NK-92 (cell line): ENCODE results near the gene PLK1.

Source experiments
- DNase-seq: peaks from one replicate; lab custom pipeline; 2025; ENCODE audit not compliant: unreplicated experiment; lab: John Stamatoyannopoulos, UW

PLK1 gene

DNA sequence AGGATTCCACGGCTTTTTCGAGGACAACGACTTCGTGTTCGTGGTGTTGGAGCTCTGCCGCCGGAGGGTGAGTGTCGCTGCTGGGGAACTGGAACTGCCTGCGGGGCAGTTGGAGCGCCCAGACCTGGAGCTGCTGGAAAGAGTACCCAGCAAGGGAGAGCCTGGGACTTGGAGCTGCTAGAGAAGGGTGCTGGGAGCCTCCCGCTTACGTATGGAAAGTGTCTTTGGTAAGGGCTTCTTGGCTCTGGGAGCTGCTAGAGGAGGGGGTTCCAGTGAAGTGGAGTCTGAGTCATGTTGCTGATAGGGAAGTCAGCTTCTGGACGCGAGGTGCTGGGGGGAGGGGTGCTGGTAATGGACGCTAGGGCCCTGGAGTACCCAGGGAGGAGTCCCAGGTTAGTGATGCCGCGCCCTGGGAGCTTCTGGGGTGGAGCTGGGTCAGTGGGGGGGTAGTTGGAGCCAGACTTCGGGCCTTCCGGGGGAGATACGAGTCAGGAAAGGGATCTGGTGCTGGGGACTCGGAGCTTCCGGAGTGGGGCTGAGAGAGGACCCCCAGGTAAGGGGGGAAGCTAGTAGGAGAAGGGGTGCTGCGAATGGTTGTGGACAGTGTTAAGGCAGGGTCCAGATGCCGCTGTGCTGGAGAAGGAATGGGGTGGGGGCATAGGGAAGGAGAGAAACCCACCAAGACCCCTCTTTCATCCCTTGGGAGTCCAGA is 741 bp downstream of the PLK1 start:
- no peak for DNase-seq

DNA sequence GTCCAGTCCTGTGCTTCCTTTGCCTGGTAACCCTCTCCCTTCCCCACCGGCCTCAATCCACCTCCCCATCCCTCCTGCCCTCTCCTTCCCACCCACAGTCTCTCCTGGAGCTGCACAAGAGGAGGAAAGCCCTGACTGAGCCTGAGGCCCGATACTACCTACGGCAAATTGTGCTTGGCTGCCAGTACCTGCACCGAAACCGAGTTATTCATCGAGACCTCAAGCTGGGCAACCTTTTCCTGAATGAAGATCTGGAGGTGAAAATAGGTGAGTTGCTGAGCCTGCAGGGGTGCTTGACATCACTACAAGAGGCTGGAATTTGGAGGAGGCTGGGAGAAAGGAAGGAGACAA is 1.3 kb downstream of the PLK1 start:
- DNase-seq = no peak

DNA sequence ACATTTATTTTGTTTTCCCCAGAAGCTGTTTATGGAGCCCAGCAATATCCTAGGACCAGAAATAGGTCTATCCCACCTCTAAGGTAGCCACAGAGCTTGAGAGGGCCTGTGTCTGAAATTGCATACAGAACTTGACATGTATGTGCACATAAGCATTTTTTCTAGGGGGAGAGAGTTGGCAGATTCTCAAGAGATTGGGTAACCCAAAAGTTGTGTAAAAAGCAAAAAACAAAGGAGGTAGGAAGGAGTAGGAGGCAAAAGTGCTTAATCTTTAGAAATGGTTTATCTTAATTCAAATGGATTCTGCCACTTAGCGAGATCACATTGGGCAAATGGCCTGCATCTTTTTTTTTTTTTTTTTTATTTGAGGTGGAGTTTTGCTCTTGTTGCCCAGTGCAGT is 3.5 kb downstream of the PLK1 start:
- DNase-seq = no peak

DNA sequence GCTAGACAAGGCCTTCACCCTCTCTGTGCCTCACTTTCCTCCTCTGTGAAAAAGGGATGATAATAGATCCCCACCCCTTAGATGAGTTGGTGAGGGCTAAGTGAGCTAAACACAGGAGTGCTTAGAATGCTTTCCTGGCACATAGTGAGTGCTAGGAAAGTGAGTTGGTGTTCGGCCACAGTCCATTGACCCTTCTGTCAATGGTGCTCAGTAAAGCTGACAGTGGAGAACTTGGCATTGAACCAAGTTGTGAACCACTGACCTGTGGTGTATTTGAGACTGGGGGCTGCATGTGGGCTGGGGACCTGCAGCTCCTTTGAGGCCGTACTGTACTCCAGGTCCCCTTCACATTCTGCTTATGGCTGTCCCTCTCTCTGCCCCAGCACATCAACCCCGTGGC is 4.8 kb downstream of the PLK1 start:
- DNase-seq = no peak

DNA sequence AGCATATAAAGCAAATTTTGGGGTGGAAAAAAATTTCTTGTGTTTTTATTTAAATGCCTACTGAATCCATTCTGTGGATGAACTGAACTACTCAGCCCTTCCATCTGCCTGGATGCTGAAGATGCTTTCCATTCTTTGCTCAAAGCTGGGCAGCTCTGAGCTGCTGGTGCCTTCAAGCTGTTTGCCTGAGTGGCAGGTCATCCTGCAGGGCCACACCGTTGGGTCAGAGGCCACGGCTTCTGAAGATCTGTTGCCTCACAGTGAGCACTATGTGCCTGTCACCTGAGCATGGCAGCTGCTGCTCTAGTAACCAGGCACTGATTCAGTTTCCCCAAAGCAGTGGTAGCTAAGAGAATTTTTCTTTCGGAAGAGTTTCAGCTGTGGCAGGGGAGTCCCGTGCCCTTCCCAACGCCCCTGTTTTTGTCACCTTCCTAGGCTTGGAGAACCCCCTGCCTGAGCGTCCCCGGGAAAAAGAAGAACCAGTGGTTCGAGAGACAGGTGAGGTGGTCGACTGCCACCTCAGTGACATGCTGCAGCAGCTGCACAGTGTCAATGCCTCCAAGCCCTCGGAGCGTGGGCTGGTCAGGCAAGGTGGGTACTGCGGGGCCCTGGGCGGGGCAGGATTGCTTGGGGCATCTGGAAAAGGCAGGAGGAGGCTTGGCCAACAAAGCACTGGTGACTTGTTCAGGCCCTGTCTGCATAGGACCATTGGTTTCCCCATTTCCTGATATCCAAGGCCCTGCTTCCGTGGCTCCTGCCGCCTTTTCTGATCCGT is 8.5 kb downstream of the PLK1 start:
- DNase-seq = no peak

DNA sequence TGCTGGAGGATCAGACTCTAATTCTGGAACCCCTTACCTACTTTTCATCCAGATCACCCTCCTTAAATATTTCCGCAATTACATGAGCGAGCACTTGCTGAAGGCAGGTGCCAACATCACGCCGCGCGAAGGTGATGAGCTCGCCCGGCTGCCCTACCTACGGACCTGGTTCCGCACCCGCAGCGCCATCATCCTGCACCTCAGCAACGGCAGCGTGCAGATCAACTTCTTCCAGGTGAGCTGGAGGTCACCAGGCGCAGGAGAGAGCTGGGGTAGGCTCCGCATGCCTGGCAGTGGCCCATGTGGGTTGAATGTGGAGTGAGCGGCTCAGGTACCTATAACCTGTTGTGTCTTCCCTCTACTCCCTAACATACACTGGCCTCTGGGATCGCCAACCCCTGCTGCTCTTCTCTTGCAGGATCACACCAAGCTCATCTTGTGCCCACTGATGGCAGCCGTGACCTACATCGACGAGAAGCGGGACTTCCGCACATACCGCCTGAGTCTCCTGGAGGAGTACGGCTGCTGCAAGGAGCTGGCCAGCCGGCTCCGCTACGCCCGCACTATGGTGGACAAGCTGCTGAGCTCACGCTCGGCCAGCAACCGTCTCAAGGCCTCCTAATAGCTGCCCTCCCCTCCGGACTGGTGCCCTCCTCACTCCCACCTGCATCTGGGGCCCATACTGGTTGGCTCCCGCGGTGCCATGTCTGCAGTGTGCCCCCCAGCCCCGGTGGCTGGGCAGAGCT is 10.9 kb downstream of the PLK1 start:
- DNase-seq = no peak

DNA sequence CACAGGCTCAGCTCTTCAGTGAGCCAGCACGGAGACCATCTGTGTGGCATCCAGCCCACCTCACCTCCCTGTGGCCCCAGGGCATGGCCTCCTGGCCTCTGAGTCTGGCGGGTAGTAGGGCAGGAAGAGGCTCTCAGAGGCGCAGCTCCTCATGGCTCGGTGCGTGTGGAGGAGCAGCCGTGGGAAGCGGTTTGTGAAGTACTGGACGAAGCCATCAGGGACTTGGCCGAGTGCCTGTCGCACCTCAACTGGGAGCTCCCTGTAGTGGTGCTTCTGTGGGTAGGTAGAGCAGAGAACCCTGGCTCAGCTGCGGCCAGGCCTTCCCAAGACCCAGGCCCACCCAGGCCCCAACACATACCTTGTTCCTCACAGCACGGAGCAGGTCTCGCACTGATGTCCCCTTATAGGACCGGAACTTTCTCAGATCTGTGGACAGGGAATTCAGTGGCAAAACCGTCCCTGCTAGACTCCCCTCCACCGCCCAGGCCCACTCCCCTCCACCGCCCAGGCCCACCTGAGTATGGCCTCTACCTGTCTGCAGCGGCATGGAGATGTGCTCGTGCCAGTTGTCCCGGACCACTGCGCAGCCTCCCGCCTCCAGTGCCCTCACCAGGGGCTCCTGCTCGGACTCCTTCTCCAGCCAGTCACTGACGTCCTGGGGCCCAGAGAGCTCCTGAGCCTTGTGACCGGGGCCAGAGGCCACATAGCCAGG is 12.2 kb downstream of the PLK1 start:
- DNase-seq = no peak

DNA sequence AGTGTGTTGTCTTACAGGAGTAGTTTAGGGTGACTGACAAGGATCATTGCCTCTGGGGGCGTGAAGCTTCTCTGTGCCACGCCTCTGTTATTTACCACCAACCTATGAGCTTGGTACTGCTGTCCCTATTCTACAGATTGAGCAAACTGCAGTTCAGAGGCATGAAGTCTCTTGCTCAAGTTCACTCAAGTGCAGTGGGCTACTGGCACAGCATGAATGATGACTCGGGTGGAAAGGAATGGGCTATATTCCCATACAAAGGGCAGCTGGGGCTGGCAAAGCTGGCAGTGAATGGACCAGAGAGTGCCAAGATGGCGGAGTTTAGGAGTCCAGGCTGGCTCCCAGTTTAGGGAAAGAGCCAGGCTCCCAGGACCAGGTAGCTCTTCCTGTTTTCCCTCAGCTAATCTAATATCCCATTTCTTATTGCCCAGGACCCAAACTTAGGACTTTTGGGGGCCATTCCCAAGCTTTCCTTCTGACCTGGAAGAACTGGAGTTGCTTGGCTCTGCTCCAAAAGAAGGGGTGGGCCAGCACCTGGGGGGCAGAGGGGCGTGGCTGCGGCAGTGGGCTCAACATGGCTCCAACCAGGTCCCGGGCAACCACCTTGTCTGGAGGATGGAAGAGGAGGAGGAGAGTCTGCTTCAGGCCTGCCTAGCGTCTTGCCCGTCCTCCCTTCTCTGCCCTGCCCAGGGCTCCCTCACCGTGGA is 12.9 kb downstream of the PLK1 start:
- DNase-seq = no peak

DNA sequence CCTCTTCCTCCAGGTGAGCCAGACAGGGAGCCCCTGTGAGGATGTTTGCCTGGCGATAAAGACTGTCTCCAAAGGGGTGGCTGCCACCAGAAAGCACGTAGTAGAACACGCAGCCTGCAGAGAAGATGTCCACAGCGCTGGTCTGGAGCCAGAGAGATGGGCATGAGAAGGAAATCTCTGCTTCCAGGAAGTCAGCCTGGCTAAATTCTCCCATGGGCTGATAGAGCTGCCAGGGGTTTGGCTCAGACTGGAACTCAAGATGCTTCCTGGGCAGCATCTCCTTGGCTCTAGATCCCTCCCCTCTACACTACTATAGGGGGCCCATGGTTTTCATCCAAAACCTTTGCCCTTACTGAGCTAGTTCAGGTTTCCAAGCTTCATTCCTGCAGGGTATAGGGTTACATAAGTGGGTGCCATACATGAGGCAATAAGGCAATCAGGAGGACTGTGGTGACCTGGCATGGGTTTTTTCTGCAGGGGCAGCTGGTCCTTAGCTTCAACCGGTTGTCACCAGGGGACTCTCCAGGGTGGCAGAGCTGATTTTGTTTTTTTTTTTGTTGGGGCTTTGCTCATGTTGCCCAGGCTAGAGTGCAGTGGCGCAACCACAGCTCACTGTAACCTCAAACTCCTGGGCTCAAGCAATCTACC is 13.6 kb downstream of the PLK1 start:
- DNase-seq = no peak

DNA sequence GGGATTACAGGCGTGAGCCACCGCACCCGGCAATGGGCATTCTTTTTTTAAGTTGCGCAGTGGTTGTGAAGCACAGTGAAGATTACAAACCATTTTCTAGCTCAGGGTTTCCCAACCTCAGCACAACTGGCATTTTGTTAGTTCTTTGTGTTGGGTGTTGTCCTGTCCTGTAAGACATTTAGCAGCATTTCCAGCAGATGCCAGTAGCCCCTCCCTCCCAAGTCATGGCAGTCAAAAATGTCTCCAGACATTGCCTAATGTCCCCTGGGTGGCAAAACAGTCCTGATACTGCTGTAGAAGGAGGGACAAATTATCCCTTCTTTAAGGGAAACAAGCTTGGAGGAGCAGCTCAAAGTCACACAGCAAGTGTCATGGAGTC is 15.6 kb downstream of the PLK1 start:
- DNase-seq = no peak

DNA sequence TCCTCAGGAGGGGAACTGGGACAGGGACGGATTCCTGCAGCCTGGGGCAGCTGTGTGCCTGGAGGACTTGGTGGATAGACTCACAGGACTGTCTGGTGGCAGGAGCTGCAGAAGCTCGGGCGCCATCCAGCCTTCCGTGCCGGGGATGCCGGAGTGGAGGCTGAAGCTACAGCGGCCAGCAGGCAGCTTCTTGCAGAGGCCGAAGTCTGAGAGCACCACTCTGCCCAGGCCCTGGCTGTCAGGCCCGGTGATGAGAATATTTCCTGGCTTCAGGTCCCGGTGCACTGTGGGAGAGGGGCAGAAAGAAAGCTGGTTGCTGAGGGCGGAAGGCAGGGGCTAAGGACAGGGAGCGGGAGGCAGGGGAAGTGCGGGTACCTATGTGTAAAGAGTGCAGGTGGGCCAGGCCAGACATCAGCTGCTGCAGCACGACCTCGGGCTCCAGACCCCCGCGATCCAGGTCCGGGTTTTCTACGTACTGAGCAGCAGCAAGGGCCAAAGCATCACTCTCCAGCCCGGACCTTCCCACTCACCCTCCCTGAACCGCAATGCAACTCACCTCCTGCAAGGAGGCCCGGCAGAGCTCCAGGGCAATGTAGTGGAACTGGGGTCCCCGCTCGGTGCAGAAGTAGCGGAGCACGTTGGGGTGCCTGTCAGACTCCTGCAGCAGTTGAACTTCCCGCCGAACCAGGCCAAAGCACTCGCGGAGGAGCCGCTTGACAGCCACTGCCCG is 16.1 kb downstream of the PLK1 start:
- no peak for DNase-seq

DNA sequence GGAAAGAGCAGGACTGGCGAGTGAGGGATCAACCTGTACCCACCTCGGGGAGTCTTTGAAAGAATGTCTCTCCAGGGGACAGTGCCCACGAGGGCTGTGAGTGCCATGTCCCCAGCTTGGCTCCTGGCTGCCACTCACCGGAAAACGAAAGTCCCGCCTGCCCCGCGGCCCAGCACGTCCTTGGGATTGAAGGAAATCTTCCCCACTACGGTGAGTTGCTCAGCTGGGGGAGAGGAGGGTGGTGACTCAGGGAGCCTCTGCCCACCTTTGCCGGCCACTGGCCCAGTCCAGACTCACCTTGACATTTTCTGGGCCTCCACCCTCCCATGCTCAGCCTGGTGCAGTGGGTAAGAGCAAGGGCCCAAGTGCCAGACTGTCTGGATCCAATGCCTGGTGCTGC is 17.1 kb downstream of the PLK1 start:
- DNase-seq = no peak

DNA sequence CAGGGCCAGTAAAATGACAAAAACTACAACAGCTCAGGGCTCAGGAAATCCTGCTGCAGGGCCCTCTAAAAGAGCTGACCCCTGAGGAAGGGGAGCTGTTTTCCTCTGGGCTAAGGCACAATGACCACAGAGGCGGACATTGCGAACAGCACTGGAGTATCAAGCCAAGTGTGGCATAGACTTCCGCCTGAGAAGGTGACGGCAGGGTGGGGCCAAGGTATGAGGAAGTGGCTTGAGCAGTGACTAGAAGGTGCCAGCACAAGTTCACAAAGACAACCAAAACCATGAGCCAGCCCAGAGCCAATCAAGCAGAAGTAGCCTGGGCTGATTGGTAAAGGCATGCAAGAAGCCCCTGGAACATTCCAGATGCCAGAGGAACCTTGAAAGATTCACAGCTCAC is 20.4 kb downstream of the PLK1 start:
- DNase-seq = no peak

DNA sequence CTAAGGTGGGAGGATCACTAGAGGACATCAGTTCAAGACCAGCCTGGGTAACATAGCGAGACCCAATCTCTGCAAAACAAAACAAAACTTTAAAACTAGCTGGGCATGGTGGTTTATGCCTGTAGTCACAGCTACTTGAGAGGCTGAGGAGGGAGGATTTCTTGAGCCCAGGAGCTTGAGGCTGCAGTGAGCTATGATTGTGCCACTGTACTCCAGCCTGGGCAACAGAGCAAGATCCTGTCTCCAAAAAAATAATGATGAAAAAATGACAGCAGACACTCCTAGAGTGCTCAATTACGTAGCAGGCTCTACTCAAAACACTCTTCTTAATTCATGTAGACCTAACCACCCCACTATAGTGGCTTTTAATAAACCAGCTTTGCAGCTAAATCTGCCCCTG is 21.4 kb downstream of the PLK1 start:
- no peak for DNase-seq

DNA sequence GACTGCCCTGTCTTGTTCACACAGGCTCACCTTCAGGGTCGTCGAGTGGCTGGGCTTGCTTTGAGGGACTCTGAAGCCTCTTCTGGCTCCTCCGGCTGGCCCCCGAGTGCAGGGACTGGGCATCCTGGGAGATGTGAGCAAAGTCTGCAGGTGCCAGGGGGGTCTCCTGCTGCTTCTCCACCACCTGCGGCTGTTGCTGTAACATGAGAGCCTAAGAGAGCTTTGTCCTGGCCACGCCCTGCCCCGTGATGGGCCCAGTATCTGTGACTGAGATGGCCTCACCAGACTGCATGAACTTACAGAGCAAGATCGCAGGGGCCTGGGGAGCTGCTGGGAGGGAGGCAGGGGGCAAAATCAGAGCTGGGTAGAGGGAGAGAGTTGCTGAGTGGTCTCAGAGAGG is 21.8 kb downstream of the PLK1 start:
- DNase-seq = no peak

DNA sequence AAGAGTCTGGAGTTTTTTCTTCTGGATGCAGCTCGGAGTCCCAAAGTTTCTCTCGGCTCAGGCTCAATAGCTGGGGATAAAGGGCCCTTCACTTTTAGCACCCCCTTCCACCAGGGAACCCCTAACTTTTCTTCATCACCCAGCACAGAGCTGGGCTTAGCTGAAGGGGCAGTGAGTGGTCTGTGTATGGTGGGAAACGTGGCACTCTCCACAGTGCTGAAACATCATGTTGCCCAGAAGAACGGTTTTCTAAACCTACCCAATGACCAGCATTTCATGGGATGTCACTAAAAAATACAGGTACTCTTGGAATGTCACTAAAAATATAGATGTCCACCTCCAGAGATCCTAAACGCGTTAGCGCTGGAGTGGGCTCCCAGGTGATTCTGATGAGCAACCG is 22.4 kb downstream of the PLK1 start:
- DNase-seq = no peak

DNA sequence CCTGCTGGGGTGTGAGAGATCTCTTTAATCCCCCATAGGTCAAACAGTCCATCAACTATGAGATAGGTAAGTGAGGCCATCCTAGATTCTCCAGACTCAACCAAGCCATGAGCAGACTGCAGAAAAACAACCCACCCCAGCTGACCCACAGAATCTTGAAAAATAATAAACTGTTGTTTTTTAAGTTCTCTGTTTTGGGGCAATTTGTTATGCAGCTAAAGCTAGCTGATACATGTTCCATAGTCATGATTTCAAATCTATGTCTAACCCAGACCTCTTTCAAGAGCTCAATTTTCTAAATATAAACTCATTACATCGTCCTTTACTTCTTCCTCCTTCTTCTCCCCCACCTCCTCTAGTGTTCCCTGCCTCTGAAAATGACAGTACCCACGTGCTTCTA is 24.3 kb downstream of the PLK1 start:
- DNase-seq = no peak

DNA sequence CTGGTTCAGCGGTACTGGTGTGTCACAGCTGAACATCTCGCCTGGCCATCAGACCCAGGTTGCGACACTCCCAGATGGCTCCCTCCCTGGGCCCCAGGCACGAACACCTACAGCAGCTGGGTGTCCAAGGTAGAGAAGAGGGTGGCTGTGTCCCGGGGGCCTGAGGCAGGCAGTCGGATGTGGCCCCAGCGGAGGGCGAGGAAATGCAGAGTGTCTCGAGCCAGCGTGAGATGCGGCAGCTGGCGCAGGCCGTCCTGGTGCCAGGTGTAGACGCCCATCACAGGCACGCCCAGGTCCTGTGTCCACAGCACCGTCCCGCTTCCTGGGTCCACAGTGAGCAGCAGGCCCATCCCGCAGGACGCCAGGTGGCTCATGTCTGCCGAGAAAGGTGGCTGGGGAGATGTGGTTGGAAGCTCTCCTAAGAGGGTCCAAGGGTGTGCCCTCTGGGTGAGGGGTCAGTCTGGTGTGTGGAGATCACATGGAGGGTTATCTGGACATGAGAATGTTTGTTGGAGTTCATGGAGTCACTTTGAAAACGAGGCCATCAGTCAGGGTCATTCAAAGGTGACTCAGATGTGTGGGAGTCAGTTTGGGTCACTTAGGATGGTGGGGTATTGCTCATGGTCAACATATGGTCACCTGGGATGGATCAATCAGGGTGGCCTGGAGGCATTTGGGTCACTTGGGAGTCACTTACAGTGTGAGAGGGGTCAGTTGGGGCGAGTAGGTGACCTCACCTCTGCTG is 26.3 kb downstream of the PLK1 start:
- no peak for DNase-seq

DNA sequence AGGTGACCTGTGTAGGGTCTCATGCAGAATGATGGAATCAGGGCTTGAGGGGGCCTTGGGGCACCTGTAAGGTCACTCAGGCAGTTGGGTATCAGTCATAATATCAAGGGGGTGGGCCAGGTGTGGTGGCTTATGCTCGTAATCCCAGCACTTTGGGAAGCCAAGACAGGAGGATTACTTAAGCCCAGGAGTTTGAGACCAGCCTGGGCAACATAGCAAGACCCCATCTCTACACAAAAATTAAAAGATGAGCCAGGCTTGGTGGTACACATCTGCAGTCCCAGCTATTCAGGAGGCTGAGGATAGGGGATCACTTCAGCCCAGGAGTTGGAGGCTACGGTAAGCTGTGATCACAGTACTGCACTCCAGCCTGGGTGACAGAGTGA is 26.8 kb downstream of the PLK1 start:
- no peak for DNase-seq
